ENCODE results near the gene RIPK4. TPM values are rescaled to one million over a fixed set of nuclear protein-coding genes. Genes with fewer than 3 reads are reported as not detected.

The RIPK4 gene
- total and polyA plus RNA-seq, 2 of the 13 experiments (the other 11 are each of a cell fraction or from before 2014, with no cell fraction given): 3.1 to 4.9 TPM

DNA sequence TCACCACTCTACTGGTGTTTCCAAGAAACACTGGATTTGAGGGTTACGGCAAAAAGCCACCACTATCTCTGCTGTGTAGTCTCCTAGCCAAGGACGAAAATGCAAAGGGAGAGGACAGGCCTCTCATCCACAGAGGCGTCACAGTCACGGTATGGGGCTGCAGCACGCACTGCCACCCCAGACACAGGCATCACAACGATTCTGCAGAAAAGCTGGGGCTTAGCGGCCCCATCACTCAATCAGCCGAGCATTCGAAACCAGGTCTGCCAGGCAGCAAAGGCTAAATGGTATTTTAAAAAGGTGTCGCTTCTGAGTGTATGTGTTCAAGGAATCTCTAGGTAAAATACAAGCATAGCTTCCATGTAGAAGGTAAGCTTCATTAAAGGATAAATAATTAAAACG, 1.4 kb downstream of the RIPK4 start (continued):
- TF ChIP-seq, protein P1, sequence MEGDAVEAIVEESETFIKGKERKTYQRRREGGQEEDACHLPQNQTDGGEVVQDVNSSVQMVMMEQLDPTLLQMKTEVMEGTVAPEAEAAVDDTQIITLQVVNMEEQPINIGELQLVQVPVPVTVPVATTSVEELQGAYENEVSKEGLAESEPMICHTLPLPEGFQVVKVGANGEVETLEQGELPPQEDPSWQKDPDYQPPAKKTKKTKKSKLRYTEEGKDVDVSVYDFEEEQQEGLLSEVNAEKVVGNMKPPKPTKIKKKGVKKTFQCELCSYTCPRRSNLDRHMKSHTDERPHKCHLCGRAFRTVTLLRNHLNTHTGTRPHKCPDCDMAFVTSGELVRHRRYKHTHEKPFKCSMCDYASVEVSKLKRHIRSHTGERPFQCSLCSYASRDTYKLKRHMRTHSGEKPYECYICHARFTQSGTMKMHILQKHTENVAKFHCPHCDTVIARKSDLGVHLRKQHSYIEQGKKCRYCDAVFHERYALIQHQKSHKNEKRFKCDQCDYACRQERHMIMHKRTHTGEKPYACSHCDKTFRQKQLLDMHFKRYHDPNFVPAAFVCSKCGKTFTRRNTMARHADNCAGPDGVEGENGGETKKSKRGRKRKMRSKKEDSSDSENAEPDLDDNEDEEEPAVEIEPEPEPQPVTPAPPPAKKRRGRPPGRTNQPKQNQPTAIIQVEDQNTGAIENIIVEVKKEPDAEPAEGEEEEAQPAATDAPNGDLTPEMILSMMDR (CRISPR knock-in tag; IDR thresholded peaks at IDR 0.05): peak; percentile 41; the same call in 1 of the 2 replicates
- TF ChIP-seq PHF21A (CRISPR knock-in tag; IDR thresholded peaks at IDR 0.05) (peak; percentile 29; the same call in 1 of the 2 replicates), ZNF232 (CRISPR knock-in tag; IDR thresholded peaks at IDR 0.05; ENCODE audit: borderline replicate concordance) (peak; percentile 45; the same call in 1 of the 2 replicates), NCOA1 (CRISPR knock-in tag; IDR thresholded peaks at IDR 0.05) (0 out of 2 replicates have a peak, but pooled peaks have one; percentile 24), GFI1 (CRISPR knock-in tag; IDR thresholded peaks at IDR 0.05; ENCODE audit: borderline replicate concordance) (peak; percentile 65; the same call in 1 of the 2 replicates)

DNA sequence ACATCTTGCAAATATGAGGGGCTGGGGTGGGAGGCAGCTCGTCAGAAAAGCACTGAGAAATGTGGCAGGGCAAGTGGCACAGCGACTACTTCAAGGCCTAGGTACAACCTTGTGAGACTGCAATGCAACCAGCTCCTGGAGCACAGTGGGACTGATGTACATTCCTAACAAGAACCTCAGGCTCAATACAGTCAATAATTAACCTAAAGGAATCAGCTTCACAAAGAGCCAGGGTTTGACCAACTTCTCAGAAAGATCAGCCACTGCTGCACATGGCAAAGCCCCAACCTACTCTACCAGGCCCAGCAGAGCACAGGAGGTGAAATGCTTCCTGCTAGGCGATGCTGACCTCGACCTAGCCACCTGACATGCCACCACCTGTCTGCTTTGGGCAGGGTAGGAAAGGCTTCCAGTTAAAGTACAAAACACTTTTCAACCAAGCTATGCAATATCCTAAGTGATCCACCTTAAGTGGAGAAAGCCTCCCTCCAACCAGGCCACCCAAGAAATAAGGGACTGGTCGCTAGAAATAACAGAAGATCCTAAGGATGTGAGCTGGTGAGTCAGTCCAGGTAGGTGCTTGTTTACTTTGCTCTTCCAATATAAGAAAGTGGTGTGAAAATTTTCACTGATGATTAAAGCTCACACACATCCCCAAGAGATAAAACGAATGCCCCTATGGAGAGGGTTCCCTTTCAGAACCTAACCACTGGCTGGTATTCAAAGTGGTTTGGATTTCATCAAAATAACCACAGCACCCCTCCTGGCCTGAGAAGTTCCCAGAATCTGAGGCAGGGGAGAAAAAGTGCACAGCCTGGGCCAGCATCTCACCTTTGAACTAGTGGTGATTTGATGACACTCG, 2.1 kb downstream of the RIPK4 start:
- POLR2A ChIA-PET: interaction anchor here (0.7 to 8.1 kb wide), 10 partner anchors 13 to 442 kb away, joined by 3 to 106 read pairs (median 4); no protein-coding TSS in a partner anchor
- ATAC-seq (peak; percentile 52), FAIRE-seq (peak; percentile 98), DNase-seq (ENCODE audit: low spot score) (peak; percentile 82)
- intact Hi-C loops (cut with micrococcal nuclease; ENCODE audit: unreplicated experiment): loop anchor here (5.0 kb wide), 1 partner anchor 53 kb away; no protein-coding TSS in a partner anchor
- H3K4me1 ChIP-seq (ENCODE audit: insufficient read depth, low read length): peaks cover 83% of the 10 kb centered on the region
- H3K27ac ChIP-seq (ENCODE audit: extremely low read length, insufficient read depth, low read length): peak overlapping the region; percentile 62
- peaks cover 65% of the 10 kb centered on the region for H3K79me2 ChIP-seq (ENCODE audit: insufficient read depth, low read length)
- peak overlapping the region; percentile 97 for H3K4me2 ChIP-seq (ENCODE audit: low read depth, low read length)
- in situ Hi-C loops (cut with HindIII; ENCODE audit: extremely low pct_ligation_motif_present, low pct_unique_long_range_greater_than_20kb): loop anchor here (5.0 kb wide), 2 partner anchors 47 to 97 kb away; no protein-coding TSS in a partner anchor
- H3K36me3 ChIP-seq (replicated peaks in 1 of 2; ENCODE audit: control insufficient read depth in 1 of 2, insufficient read depth in 2 of 2, low read length in 2 of 2): no peaks in the 10 kb centered on the region; a peak in 1 of 5 replicates
- 0% methylated on average over 5 of the region's 7 CpGs for WGBS (ENCODE audit: low lambda C conversion rate)
- no peak overlapping the region for H2AFZ ChIP-seq (ENCODE audit: low read length)
- peaks cover 63% of the 10 kb centered on the region for H4K20me1 ChIP-seq (ENCODE audit: insufficient read depth, low read length)
- CTCF ChIA-PET (ENCODE audit: low intra/inter-chr PET ratio, low total read pairs): no interaction called here
- H3K9me3 ChIP-seq (ENCODE audit: low read length): no peaks in the 10 kb centered on the region
- peaks cover 0 to 4% of the 10 kb centered on the region in 2 experiments; a peak in 1 of 5 replicates for H3K27me3 ChIP-seq (ENCODE audit: control insufficient read depth in 1 of 2, insufficient read depth in 2 of 2, low read length in 2 of 2)
- BruUV-seq (replicated peaks): no TSS peak
- peak overlapping the region; percentile 83 for H3K9ac ChIP-seq (ENCODE audit: insufficient read depth, low read depth, low read length)
- H3K4me3 ChIP-seq (replicated peaks in 1 of 3; ENCODE audit: insufficient read depth in 1 of 3, low read depth in 2 of 3, low read length in 3 of 3): peak overlapping the region; percentile 80 to 85 (median 84)
- TF ChIP-seq MED1 (CRISPR knock-in tag; IDR thresholded peaks at IDR 0.05) (peak; percentile 68; the same call in 1 of the 2 replicates), HOXA3 (CRISPR knock-in tag; IDR thresholded peaks at IDR 0.05) (peak; percentile 50; the same call in 1 of the 2 replicates), ZNF460 (CRISPR knock-in tag; IDR thresholded peaks at IDR 0.05; ENCODE audit: borderline replicate concordance) (no peak), XBP1 (CRISPR knock-in tag; IDR thresholded peaks at IDR 0.05) (no peak), ZNF263 (CRISPR knock-in tag; IDR thresholded peaks at IDR 0.05) (peak; percentile 68; the same call in 1 of the 2 replicates)
- TF ChIP-seq, protein P2, sequence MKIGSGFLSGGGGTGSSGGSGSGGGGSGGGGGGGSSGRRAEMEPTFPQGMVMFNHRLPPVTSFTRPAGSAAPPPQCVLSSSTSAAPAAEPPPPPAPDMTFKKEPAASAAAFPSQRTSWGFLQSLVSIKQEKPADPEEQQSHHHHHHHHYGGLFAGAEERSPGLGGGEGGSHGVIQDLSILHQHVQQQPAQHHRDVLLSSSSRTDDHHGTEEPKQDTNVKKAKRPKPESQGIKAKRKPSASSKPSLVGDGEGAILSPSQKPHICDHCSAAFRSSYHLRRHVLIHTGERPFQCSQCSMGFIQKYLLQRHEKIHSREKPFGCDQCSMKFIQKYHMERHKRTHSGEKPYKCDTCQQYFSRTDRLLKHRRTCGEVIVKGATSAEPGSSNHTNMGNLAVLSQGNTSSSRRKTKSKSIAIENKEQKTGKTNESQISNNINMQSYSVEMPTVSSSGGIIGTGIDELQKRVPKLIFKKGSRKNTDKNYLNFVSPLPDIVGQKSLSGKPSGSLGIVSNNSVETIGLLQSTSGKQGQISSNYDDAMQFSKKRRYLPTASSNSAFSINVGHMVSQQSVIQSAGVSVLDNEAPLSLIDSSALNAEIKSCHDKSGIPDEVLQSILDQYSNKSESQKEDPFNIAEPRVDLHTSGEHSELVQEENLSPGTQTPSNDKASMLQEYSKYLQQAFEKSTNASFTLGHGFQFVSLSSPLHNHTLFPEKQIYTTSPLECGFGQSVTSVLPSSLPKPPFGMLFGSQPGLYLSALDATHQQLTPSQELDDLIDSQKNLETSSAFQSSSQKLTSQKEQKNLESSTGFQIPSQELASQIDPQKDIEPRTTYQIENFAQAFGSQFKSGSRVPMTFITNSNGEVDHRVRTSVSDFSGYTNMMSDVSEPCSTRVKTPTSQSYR (CRISPR knock-in tag; IDR thresholded peaks at IDR 0.05; ENCODE audit: borderline replicate concordance): no peak; the same call in 1 of the 2 replicates
- TF ChIP-seq, protein P3, sequence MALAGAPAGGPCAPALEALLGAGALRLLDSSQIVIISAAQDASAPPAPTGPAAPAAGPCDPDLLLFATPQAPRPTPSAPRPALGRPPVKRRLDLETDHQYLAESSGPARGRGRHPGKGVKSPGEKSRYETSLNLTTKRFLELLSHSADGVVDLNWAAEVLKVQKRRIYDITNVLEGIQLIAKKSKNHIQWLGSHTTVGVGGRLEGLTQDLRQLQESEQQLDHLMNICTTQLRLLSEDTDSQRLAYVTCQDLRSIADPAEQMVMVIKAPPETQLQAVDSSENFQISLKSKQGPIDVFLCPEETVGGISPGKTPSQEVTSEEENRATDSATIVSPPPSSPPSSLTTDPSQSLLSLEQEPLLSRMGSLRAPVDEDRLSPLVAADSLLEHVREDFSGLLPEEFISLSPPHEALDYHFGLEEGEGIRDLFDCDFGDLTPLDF (CRISPR knock-in tag; IDR thresholded peaks at IDR 0.05): no peak
